ENCODE results near the gene SHROOM1. TPM values are rescaled to one million over a fixed set of nuclear protein-coding genes. Genes with fewer than 3 reads are reported as not detected.

The SHROOM1 gene
- total and polyA plus RNA-seq, 2 of the 8 experiments (the other 6 are each of a cell fraction or from before 2014, with no cell fraction given) = 3.9 to 5.2 TPM

- TF ChIP-seq EP300 (IDR thresholded peaks at IDR 0.05; ENCODE audit: borderline replicate concordance in 1 of 2, low read depth in 2 of 2, low read length in 2 of 2) (no peak), BCL11A (IDR thresholded peaks at IDR 0.05; ENCODE audit: low read depth in 2 of 2, low read length in 2 of 2) (no peak), ATF3 (IDR thresholded peaks at IDR 0.05; ENCODE audit: insufficient read depth, low read depth, low read length) (no peak), POLR2AphosphoS5 (IDR thresholded peaks at IDR 0.05; ENCODE audit: low read depth, low read length) (no peak), CREB1 (IDR thresholded peaks at IDR 0.05) (no peak), TAF7 (optimal IDR thresholded peaks at IDR 0.05; ENCODE audit: borderline replicate concordance, low read depth, low read length) (no peak), JUND (IDR thresholded peaks at IDR 0.05; ENCODE audit: low read length) (no peak)
These were observed 18.9 kb upstream of the SHROOM1 start (continued) for GRCh38 chr5:132849347-132849746.

Measured in H1 (cell line).